IMR-90 (cell line): ENCODE data around the gene ZNF878. TPM values are rescaled to one million over a fixed set of nuclear protein-coding genes. Genes with fewer than 3 reads are reported as not detected.

Experiments used
- ATAC-seq: fragments of 200-7000 bp; cut with Tn5 transposase; 2 replicates; pipeline ENCODE4 v1.9.1; 2020; ENCODE audit warnings: low read depth, mild to moderate bottlenecking, moderate library complexity
- BruUV-seq: library from RNA; stranded (reverse); fragments of 400-500 nt; replicated peaks from 2 replicates; lab custom pipeline; 2021; lab: Mats Ljungman, UMichigan
- CTCF ChIA-PET: fragments of 300-600 bp; formaldehyde crosslinking; extraction: SDS; loops from one replicate; lab custom pipeline; 2021; ENCODE audit warnings: antibody characterized with exemption; lab: Yijun Ruan, JAX
- POLR2A ChIA-PET: fragments of 300-600 bp; sonication (Branson Sonifier 250); formaldehyde crosslinking; loops from one replicate; lab custom pipeline; 2022; ENCODE audit warnings: antibody characterized with exemption; ENCODE audit not compliant: unreplicated experiment; lab: Charles Lee
- DNase-seq: peaks from one replicate; pipeline ENCODE4 v3.0.0; 2013
- H2AFZ ChIP-seq: replicated peaks from 2 replicates; pipeline ENCODE3; 2013; ENCODE audit warnings: low read length, mild to moderate bottlenecking; ENCODE audit not compliant: poor library complexity
- H2AK5ac ChIP-seq: 2 replicates; pipeline ENCODE4 v1.6.1; 2013; ENCODE audit warnings: low read depth, low read length, inconsistent platforms
- H2AK9ac ChIP-seq: replicated peaks from 2 replicates; pipeline ENCODE3; 2013; ENCODE audit warnings: mild to moderate bottlenecking, low read depth, low read length, moderate library complexity; ENCODE audit not compliant: poor library complexity
- H2BK120ac ChIP-seq: 2 replicates; pipeline ENCODE4 v1.6.1; 2013; ENCODE audit warnings: low read depth, low read length, inconsistent platforms
- H2BK15ac ChIP-seq: 3 replicates; pipeline ENCODE4 v1.6.1; 2013; ENCODE audit warnings: low read depth, low read length, inconsistent platforms
- H2BK20ac ChIP-seq: 2 replicates; pipeline ENCODE4 v1.6.1; 2013; ENCODE audit warnings: low read depth, mild to moderate bottlenecking, inconsistent platforms, low read length, moderate library complexity
- H2BK5ac ChIP-seq: 2 replicates; pipeline ENCODE4 v1.6.1; 2013; ENCODE audit warnings: mild to moderate bottlenecking, low read depth, low read length, inconsistent platforms; ENCODE audit not compliant: poor library complexity, severe bottlenecking
- H3K14ac ChIP-seq: replicated peaks from 2 replicates; pipeline ENCODE4 v1.6.1; 2013; ENCODE audit warnings: low read depth, low read length, inconsistent platforms
- H3K18ac ChIP-seq: 2 replicates; pipeline ENCODE4 v1.6.1; 2013; ENCODE audit warnings: low read depth, low read length, control low read depth
- H3K23ac ChIP-seq: 2 replicates; pipeline ENCODE4 v1.6.1; 2013; ENCODE audit warnings: low read depth, low read length, inconsistent platforms
- H3K27ac ChIP-seq: 2 replicates; pipeline ENCODE4 v1.5.1; 2013; ENCODE audit warnings: mild to moderate bottlenecking, control low read depth, low read length; ENCODE audit not compliant: insufficient read depth
- H3K27me3 ChIP-seq: 2 replicates; pipeline ENCODE4 v1.6.1; 2013; ENCODE audit warnings: low read length; ENCODE audit not compliant: control insufficient read depth, insufficient read depth
- H3K36me3 ChIP-seq: 2 replicates; pipeline ENCODE4 v1.6.1; 2013; ENCODE audit warnings: low read length, mixed read lengths; ENCODE audit not compliant: control insufficient read depth, insufficient read depth
- H3K4ac ChIP-seq: 2 replicates; pipeline ENCODE4 v1.6.1; 2013; ENCODE audit warnings: low read depth, low read length, inconsistent platforms
- H3K4me1 ChIP-seq: 2 replicates; pipeline ENCODE4 v1.6.1; 2013; ENCODE audit warnings: low read length, mixed read lengths; ENCODE audit not compliant: control insufficient read depth, insufficient read depth
- H3K4me2 ChIP-seq: 2 replicates; pipeline ENCODE4 v1.6.1; 2013; ENCODE audit warnings: low read depth, mild to moderate bottlenecking, control low read depth, low read length, moderate library complexity
- H3K4me3 ChIP-seq: 2 replicates; pipeline ENCODE4 v1.5.1; 2013; ENCODE audit warnings: low read depth, mild to moderate bottlenecking, control low read depth, low read length, moderate library complexity; ENCODE audit not compliant: insufficient read depth
- H3K56ac ChIP-seq: 2 replicates; pipeline ENCODE4 v1.6.1; 2013; ENCODE audit warnings: low read length, inconsistent platforms; ENCODE audit not compliant: insufficient read depth; ENCODE audit errors: extremely low read depth
- H3K79me1 ChIP-seq, 2 experiments: 2 replicates each; pipeline ENCODE4 v1.6.1; 2013; ENCODE audit warnings: low read length in 2 of 2, inconsistent platforms in 1 of 2, low read depth in 1 of 2
- H3K9ac ChIP-seq: 2 replicates; pipeline ENCODE4 v1.6.1; 2013; ENCODE audit warnings: low read depth, low read length, control low read depth
- H3K9me1 ChIP-seq: 2 replicates; pipeline ENCODE4 v1.6.1; 2013; ENCODE audit warnings: low read length, inconsistent platforms; ENCODE audit not compliant: insufficient read depth
- H3K9me3 ChIP-seq: 2 replicates; pipeline ENCODE4 v1.6.1; 2013; ENCODE audit warnings: low read length; ENCODE audit not compliant: control insufficient read depth, insufficient read depth
- H4K20me1 ChIP-seq: 2 replicates; pipeline ENCODE4 v1.6.1; 2013; ENCODE audit warnings: low read length, inconsistent platforms; ENCODE audit not compliant: insufficient read depth
- H4K5ac ChIP-seq: 2 replicates; pipeline ENCODE4 v1.6.1; 2013; ENCODE audit warnings: mild to moderate bottlenecking, low read depth, low read length, control low read depth
- H4K8ac ChIP-seq, 2 experiments: 2 replicates each; pipeline ENCODE4 v1.6.1; 2013; ENCODE audit warnings: low read depth in 2 of 2, low read length in 2 of 2, control low read depth in 1 of 2, inconsistent platforms in 1 of 2
- H4K91ac ChIP-seq: 2 replicates; pipeline ENCODE4 v1.6.1; 2013; ENCODE audit warnings: low read depth, low read length, inconsistent platforms; ENCODE audit not compliant: insufficient read depth
- BHLHE40 ChIP-seq: fragments of 150-350 bp; IDR thresholded peaks from 2 replicates; pipeline ENCODE4 v1.6.1; 2016; ENCODE audit warnings: mild to moderate bottlenecking, low read depth, low read length
- CEBPB ChIP-seq: IDR thresholded peaks from 2 replicates; pipeline ENCODE4 v1.6.1; 2012; ENCODE audit warnings: low read depth, low read length, improper control_type of control experiment
- CHD1 ChIP-seq: IDR thresholded peaks from 2 replicates; pipeline ENCODE4 v1.6.1; 2012; ENCODE audit warnings: low read depth, low read length, improper control_type of control experiment
- FOS ChIP-seq: fragments of 150-350 bp; IDR thresholded peaks from 2 replicates; pipeline ENCODE4 v1.6.1; 2016; ENCODE audit warnings: low read depth, low read length
- MAFK ChIP-seq: IDR thresholded peaks from 2 replicates; pipeline ENCODE4 v1.6.1; 2012; ENCODE audit warnings: low read depth, low read length, improper control_type of control experiment
- MAZ ChIP-seq: IDR thresholded peaks from 2 replicates; pipeline ENCODE4 v1.6.1; 2012; ENCODE audit warnings: low read depth, mild to moderate bottlenecking, low read length, improper control_type of control experiment, moderate library complexity, borderline replicate concordance
- MXI1 ChIP-seq: IDR thresholded peaks from 2 replicates; pipeline ENCODE4 v1.6.1; 2012; ENCODE audit warnings: low read depth, mild to moderate bottlenecking, low read length, moderate library complexity, borderline replicate concordance
- NFE2L2 ChIP-seq: fragments of 150-350 bp; IDR thresholded peaks from 2 replicates; pipeline ENCODE4 v1.6.1; 2016; ENCODE audit warnings: low read depth, mild to moderate bottlenecking, low read length
- POLR2A ChIP-seq: IDR thresholded peaks from 2 replicates; pipeline ENCODE4 v1.6.1; 2012; ENCODE audit warnings: mild to moderate bottlenecking, low read depth, low read length
- RAD21 ChIP-seq: IDR thresholded peaks from 2 replicates; pipeline ENCODE4 v1.6.1; 2012; ENCODE audit warnings: low read length, improper control_type of control experiment
- RCOR1 ChIP-seq: IDR thresholded peaks from 2 replicates; pipeline ENCODE4 v1.6.1; 2012; ENCODE audit warnings: mild to moderate bottlenecking, low read length, improper control_type of control experiment; ENCODE audit not compliant: insufficient replicate concordance
- RFX5 ChIP-seq: IDR thresholded peaks from 2 replicates; pipeline ENCODE4 v1.8.0; 2012; ENCODE audit warnings: low read depth, mild to moderate bottlenecking, low read length, moderate library complexity
- SMC3 ChIP-seq: fragments of 150-350 bp; IDR thresholded peaks from 2 replicates; pipeline ENCODE4 v1.6.1; 2016; ENCODE audit warnings: low read depth, mild to moderate bottlenecking, antibody characterized with exemption, low read length, moderate library complexity
- WGBS, 2 experiments: methylation state at CpG; one replicate each; pipeline versions ENCODE4 v1.1.5 to v1.1.7; 2013; ENCODE audit warnings: missing lambda C conversion rate in 2 of 2; ENCODE audit not compliant: insufficient read length in 1 of 2; ENCODE audit errors: extremely low coverage in 2 of 2; 5-methylcytosine and 5-hydroxymethylcytosine counted together
- dilution Hi-C: fragments of 300-500 bp; cut with HindIII; formaldehyde crosslinking; loops from one replicate; pipeline ENCODE4 v1.14.3; 2018; ENCODE audit warnings: low sequenced_read_pairs; ENCODE audit not compliant: unreplicated experiment
- in situ Hi-C: fragments of 300-500 bp; cut with MboI; formaldehyde crosslinking; loops from 3 replicates; pipeline ENCODE4 v1.14.3; 2019; ENCODE audit warnings: low sequenced_read_pairs, inconsistent platforms, mixed read lengths
- intact Hi-C: fragments of 100-400 bp; cut with micrococcal nuclease; formaldehyde crosslinking; loops from 2 replicates; pipeline ENCODE4 v1.10.0; 2022
- polyA plus RNA-seq, 3 experiments: library from polyadenylated mRNA; depleted of rRNA; stranded (reverse); fragments of >200 nt; gene quantifications; 2 replicates each; pipeline ENCODE4 v1.2.3, GENCODE V29; 2012; ENCODE audit warnings: low replicate concordance in 1 of 3
- total RNA-seq: library from RNA; depleted of rRNA; stranded (reverse); fragments of >200 nt; gene quantifications from 2 replicates; pipeline ENCODE4 v1.2.3, GENCODE V29; 2012
- TF ChIP-seq, protein P1 (sequence below): conservative IDR thresholded peaks from 2 replicates; pipeline ENCODE4 v1.5.1; 2012; ENCODE audit warnings: mild to moderate bottlenecking, low read depth, low read length, improper control_type of control experiment
- TF ChIP-seq, protein P2 (sequence below): fragments of 150-350 bp; IDR thresholded peaks from 2 replicates; pipeline ENCODE4 v1.6.1; 2016; ENCODE audit warnings: low read depth, mild to moderate bottlenecking, low read length, moderate library complexity, borderline replicate concordance
- TF ChIP-seq, protein P3 (sequence below): fragments of 150-350 bp; IDR thresholded peaks from 2 replicates; pipeline ENCODE4 v1.6.1; 2017; ENCODE audit warnings: mild to moderate bottlenecking, antibody characterized with exemption, low read length, low read depth

The ZNF878 gene
- total and polyA plus RNA-seq, 2 of the 4 experiments (the other 2 are of a cell fraction) = 0.05 to 0.36 TPM

DNA sequence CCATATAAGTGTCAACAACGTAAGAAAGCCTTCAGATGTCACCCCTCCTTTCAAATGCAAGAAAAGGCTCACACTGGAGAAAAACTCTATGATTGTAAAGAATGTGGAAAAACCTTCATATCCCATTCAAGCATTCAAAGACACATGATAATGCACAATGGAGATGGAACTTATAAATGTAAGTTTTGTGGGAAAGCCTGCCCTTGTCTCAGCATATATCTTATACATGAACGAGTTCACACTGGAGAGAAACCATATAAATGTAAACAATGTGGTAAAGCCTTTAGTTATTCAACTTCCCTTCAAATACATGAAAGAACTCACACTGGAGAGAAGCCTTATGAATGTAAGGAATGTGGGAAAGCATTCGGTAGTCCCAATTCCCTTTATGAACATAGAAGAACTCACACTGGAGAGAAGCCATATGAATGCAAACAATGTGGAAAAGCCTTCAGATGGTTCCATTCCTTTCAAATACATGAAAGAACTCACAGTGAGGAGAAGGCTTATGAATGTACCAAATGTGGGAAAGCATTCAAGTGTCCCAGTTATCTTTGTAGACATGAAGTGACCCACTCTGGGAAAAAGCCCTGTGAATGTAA is 22.9 kb upstream of the ZNF878 start:
- H2BK20ac ChIP-seq = no peak overlapping the region
- H3K79me1 ChIP-seq = peaks cover 0 to 6% of the 10 kb centered on the region in 2 experiments; a peak in 3 of 4 replicates
- POLR2A ChIA-PET = no interaction called here
- no peak overlapping the region for H2AK5ac ChIP-seq
- WGBS, 2 experiments = no CpG with 5 or more reads among the region's 3 CpGs
- CTCF ChIA-PET = no interaction called here
- no peak overlapping the region for H3K18ac ChIP-seq
- no peak overlapping the region for H3K23ac ChIP-seq
- no peak overlapping the region for H2BK15ac ChIP-seq
- no peak for ATAC-seq
- intact Hi-C loops = no loop called here
- H4K91ac ChIP-seq = no peak overlapping the region
- TF ChIP-seq SMC3 (no peak), RFX5 (no peak), BHLHE40 (no peak), FOS (no peak), NFE2L2 (no peak), MAZ (no peak), MXI1 (no peak), RCOR1 (no peak), RAD21 (no peak), CHD1 (no peak), CEBPB (no peak), POLR2A (no peak), MAFK (no peak)
- TF ChIP-seq, protein P1, sequence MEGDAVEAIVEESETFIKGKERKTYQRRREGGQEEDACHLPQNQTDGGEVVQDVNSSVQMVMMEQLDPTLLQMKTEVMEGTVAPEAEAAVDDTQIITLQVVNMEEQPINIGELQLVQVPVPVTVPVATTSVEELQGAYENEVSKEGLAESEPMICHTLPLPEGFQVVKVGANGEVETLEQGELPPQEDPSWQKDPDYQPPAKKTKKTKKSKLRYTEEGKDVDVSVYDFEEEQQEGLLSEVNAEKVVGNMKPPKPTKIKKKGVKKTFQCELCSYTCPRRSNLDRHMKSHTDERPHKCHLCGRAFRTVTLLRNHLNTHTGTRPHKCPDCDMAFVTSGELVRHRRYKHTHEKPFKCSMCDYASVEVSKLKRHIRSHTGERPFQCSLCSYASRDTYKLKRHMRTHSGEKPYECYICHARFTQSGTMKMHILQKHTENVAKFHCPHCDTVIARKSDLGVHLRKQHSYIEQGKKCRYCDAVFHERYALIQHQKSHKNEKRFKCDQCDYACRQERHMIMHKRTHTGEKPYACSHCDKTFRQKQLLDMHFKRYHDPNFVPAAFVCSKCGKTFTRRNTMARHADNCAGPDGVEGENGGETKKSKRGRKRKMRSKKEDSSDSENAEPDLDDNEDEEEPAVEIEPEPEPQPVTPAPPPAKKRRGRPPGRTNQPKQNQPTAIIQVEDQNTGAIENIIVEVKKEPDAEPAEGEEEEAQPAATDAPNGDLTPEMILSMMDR = no peak
- TF ChIP-seq, protein P2, sequence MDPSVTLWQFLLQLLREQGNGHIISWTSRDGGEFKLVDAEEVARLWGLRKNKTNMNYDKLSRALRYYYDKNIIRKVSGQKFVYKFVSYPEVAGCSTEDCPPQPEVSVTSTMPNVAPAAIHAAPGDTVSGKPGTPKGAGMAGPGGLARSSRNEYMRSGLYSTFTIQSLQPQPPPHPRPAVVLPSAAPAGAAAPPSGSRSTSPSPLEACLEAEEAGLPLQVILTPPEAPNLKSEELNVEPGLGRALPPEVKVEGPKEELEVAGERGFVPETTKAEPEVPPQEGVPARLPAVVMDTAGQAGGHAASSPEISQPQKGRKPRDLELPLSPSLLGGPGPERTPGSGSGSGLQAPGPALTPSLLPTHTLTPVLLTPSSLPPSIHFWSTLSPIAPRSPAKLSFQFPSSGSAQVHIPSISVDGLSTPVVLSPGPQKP = no peak
- TF ChIP-seq, protein P3, sequence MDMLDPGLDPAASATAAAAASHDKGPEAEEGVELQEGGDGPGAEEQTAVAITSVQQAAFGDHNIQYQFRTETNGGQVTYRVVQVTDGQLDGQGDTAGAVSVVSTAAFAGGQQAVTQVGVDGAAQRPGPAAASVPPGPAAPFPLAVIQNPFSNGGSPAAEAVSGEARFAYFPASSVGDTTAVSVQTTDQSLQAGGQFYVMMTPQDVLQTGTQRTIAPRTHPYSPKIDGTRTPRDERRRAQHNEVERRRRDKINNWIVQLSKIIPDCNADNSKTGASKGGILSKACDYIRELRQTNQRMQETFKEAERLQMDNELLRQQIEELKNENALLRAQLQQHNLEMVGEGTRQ = no peak
- dilution Hi-C loops = no loop called here
- H3K9me3 ChIP-seq = peaks cover 83% of the 10 kb centered on the region
- no peak overlapping the region for H2AFZ ChIP-seq
- H3K4ac ChIP-seq = no peak overlapping the region
- no peak overlapping the region for H2AK9ac ChIP-seq
- H3K56ac ChIP-seq = no peak overlapping the region
- no peak overlapping the region for H3K14ac ChIP-seq
- H3K27ac ChIP-seq = no peak overlapping the region
- H4K5ac ChIP-seq = no peak overlapping the region
- H2BK120ac ChIP-seq = no peak overlapping the region
- H4K20me1 ChIP-seq = no peaks in the 10 kb centered on the region
- H3K4me2 ChIP-seq = no peak overlapping the region
- no peak for DNase-seq
- no peaks in the 10 kb centered on the region for H3K4me1 ChIP-seq
- no peaks in the 10 kb centered on the region for H3K9me1 ChIP-seq
- BruUV-seq = no TSS peak
- H3K9ac ChIP-seq = no peak overlapping the region
- H3K27me3 ChIP-seq = no peaks in the 10 kb centered on the region
- peaks cover 46% of the 10 kb centered on the region for H3K36me3 ChIP-seq
- in situ Hi-C loops = no loop called here
- no peak overlapping the region for H2BK5ac ChIP-seq
- H4K8ac ChIP-seq = no peak overlapping the region
- no peak overlapping the region for H3K4me3 ChIP-seq
